Putamen (tissue), 1 donor: Measurements from ENCODE around the gene NEK1.
A peak's percentile ranks its signal among the peaks of the same experiment; 100 is the strongest.
"Not testable (repeated sequence)": the region's sequence is repeated elsewhere in the genome, so short reads cannot be mapped to it uniquely, and the experiment has no call there.

Experiments
- DNase-seq: peaks from one replicate; pipeline ENCODE4 v3.0.0-alpha.2; 2016; ENCODE audit warnings: low spot score

NEK1 gene

DNA sequence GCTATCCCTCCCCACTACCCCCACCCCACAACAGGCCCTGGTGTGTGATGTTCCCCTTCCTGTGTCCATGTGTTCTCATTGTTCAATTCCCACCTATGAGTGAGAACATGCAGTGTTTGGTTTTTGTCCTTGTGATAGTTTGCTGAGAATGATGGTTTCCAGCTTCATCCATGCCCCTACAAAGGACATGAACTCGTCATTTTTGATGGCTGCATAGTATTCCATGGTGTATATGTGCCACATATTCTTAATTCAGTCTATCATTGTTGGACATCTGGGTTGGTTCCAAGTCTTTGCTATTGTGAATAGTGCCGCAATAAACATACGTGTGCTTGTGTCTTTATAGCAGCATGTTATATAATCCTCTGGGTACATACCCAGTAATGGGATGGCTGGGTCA lies 118.1 kb downstream of the NEK1 start:
- not testable (repeated sequence) for DNase-seq

DNA sequence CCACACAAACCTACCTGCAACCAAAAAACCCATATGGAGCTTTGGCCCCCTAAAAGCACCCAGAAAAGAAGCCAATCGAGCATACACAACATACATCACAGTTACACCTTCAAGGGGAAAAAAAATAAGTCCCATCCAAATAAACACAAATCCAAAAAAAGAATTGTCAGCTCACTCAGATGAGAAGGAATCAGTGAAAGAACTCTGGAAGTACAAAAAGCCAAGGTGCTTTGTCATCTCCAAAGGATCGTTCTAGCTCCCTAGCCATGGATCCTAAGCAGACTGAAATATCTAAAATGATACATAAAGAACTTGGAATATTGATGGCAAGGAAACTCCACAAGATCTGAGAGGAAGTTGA lies 119.2 kb downstream of the NEK1 start:
- no peak for DNase-seq

DNA sequence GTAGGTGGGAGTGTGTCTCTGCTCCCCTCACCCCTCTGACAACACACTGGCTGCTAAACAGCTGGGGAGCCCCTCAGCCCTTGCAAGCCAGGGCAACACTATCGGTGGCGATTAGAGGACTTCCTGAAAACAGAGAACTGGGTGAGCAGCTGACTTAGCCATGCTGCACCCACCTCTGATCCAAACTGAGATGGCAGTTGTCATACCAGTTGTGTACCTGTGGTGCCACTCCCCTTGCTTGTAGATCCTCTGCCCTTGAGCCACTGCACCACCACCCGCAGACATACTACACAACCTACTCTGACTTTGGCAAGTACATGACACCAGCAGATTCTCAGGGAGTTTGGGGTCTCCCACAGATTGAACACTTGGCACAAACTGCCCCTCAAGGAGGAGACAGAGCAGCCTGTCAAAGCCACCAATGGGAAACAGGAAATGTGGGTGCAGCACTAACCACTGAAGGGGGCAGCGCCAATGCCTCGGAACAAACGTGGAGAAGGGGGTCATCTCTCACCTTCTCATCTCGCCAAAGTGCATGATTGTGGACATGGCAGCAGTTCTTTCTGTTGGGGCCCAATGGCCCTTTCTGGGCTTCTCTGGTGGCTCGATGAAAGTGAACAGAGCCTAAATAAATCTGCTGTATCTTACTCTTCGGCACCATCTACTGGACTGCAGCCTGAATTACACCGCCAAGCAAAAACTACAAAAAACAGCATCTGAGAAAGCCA lies 119.8 kb downstream of the NEK1 start:
- no peak for DNase-seq

DNA sequence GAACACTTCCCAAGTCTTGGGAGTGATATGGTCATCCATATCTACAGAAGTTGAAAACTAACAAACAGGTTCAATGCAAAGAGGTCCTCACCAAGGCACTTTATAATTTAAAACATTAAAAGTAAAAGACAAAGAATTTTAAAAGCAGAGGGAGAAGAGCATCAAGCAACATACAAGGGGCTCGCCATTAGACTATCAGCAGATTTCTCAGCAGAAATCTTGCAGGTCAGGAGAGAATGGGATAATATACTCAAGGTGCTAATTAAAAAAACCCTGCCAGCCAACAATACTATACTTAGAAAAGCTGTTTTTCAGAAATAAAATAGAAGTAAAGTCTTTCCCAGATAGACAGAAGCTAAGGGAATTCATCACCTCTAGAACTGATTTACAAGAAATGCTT lies 121.2 kb downstream of the NEK1 start:
- no peak for DNase-seq

DNA sequence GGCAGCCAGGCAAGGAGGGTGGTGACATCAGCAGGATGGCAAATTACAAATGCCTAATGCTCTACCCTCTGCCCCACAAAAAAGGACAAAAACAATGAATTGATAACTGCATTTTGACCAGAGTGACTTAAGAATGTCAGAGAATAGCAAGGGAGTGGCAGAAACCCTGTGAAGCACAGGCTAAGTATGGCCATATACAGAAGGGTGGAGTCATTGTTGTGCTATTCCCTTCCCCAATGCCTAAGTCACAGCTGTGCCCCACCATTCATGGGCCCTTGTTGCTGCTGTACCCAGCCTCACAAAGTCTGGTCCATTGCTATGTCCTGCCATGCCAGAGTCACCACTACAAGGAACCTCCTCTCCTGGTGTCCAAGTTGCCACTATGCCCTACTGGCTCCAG lies 123.1 kb downstream of the NEK1 start:
- DNase-seq, result no peak

DNA sequence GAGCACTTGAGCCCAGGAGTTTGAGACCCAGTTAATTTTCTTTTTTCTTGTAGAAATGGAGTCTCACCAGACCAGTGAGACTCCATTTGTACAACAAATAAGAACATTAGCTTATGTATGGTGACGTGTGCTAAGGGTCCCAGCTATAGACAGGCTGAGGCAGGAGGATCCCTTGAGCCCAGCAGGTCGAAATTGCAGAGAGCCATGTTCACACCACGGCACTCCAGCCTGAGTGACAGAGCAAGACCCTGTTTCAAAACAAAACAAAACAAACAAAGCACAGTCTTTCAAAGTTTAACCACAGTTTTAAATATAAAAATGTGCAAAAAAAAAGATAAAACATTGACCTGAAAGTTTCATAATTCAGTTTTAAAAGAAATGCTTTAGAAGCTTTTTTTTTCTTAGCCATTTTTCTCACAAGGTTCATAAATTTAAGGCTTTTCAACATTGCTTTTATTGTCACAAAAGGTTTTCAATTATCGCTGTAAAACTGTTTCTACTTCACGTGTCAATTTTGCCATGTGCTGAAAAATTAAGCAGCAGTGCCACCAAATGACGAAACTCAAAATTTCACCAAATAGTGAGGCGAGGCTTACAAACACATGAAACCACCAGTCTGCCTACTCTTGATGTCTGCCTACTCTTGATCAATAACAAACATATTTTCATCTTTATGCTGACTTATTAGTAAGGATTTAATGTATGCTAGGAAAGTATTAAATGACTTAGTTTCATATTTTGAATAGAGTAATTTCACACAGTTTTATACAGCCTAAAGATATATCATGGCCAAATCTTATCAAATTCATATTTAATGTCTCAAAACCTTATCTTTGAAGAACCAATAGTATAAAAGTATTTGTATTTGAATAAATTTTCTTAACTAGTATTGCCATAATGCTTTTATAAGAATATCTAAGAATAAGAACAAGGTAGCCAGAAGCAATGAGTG lies 126.3 kb downstream of the NEK1 start:
- DNase-seq, result peak; percentile 77

DNA sequence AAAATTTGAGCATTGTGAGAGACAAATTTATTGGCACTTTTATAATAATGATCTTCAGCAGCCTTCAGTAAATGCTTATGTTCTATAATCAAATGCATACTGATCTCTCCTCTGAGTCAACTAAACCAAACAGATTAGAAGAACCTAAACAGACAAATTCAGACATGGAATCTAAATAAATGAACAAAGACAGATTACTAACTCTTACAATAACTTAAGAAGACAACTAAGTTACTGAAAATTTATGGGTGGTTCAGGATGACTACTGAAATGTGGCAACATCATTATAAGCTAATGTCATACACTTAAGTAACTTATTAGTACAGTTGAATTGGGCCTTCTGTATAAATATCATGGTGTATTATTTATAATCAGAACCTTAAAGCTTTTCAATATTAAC lies 127.3 kb downstream of the NEK1 start:
- no peak for DNase-seq

DNA sequence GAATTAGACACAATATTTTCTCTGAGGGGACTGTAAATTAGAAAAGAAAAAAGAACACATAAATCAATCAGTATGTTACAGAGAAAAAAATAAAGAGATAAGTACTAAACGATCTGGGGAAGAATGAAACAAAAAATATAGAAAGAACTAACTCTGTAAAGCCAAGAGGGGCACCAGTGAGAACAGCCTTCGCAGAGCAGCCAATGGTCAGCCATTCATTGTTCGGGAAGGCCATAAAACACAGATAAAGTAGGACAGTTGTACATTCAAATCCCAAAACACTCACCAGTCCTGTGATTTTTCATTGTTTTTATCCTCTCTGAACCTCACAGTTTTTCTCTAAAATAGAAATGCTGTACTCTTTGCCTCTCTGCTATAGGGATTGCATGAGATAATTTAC lies 127.9 kb downstream of the NEK1 start:
- no peak for DNase-seq

DNA sequence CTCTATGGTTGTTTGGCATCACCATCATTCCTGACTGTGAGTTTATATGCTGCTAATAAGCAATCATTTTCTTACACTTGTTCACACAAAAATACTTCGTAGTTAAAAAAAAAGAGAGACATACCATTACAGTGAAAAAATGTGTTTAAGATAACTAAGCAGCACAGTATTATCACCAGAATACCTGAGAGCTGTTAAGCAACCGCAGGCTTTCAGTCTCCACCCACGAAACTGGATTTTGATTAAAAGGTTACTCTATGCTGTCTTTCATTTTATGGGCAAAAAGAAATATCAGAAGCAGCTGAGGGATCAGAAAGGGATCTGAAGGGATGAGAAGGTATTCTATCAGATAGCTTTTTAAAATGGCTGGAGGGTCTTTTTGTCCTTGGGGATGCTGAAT lies 148.3 kb downstream of the NEK1 start:
- DNase-seq, result peak; percentile 30

DNA sequence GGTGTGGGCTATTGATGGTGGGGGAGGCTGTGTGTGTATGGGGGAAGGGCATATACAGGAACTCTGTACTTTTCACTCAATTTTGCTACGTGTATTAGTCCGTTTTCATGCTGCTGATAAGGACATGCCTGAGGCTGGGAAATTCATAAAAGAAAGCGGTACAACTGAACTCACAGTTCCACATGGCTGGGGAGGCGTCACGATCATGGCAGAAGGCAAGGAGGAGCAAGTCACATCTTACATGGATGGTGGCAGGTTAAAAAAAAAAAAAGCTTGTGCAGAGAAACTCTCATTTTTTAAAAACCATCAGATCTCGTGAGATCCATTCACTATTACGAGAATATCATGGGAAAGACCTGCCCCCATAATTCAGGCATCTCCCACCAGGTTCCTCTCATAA lies 152.3 kb downstream of the NEK1 start:
- DNase-seq, result no peak

DNA sequence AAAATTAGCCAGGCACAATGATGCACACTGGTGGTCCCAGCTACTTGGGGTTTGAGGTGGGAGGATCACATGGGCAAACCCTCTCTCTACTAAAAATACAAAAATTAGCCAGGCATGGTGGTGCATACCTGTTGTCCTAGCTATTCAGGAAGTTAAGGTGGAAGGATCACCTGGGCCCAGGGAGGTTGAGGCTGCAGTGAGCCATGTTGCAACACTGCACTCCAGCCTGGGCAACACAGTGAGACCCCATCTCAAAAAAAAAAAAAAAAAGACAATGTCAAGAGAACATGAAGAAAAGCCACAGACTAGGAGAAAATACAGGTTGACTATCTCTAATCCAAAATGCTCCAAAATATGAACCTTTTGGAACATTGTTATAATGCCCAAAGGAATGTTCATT lies 153.8 kb downstream of the NEK1 start:
- no peak for DNase-seq

DNA sequence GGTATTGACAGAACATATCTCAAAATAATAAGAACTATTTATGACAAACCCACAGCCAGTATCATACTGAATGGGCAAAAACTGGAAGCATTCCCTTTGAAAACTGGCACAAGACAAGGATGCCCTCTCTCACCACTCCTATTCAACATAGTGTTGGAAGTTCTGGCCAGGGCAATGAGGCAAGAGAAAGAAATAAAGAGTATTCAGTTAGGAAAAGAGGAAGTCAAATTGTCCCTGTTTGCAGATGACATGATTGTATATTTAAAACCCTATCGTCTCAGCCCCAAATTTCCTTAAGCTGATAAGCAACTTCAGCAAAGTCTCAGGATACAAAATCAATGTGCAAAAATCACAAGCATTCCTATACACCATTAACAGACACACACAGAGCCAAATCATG lies 159.7 kb downstream of the NEK1 start:
- DNase-seq, result not testable (repeated sequence)

DNA sequence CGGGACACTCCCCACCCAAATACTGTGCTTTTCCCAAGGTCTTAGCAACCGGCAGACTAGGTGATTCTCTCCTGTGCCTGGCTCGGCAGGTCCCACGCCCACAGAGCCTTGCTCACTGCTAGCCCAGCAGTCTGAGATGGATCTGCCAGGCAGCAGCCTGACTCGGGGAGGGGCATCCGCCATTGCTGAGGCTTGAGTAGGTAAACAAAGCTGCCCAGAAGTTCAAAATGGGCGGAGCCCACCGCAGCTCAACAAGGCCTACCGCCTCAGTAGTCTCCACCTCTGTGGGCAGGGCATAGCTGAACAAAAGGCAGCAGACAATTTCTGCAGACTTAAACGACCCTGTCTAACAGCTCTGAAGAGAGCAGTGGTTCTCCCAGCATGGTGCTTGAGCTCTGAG lies 163.4 kb downstream of the NEK1 start:
- DNase-seq, result not testable (repeated sequence)

DNA sequence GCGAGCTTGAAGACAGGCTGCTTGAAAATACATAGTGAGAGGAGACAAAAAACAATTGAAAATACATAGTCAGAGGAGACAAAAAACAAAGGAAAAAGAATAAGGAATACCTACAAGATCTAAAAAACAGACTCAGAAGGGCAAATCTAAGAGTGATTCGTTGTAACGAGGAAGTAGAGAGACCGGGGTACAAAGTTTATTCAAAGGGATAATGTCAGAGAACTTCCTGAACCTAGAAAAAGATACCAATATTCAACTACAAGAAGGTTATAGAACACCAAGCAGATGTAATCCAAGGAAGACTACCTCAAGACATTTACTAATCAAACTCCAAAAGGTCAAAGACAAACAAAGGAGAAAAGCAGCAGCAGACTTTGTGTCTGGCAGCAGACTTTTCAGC lies 165.6 kb downstream of the NEK1 start:
- DNase-seq, result no peak

DNA sequence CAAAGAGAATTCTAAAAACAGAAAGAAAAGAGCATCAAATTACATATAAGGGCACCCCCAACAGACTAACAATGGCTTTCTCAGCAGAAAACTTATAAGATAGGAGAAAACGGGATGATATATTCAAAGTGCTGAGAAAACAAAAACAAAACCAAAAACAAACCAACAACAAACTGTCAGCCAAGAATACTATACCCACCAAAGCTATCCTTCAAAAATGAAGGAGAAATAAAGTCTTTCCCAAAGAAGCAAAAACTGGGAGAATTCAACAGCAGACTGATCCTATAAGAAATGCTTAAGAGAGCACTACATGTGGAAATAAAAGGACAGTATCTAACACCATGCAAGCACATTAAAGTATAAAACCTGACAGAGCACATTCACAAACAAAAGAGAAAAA lies 168.6 kb downstream of the NEK1 start:
- no peak for DNase-seq

DNA sequence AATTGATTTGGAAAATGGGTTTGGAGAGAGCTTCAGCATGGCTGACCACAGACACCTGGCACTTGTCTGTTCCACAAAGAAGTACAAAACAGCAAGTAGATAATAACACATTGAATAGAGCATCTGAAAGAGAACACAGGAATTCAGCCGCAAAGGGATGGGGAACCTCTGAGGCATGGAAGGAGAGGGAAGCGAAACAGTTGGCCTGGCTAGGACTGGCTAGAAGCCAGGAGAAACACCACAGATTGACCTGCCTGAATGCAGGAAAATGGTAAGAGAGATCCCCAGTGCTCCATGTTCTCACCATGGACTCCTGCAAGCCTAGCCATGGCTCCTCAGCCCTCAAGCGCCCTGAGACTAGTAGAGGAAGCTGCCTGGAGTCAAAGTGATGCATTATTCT lies 171.9 kb downstream of the NEK1 start:
- no peak for DNase-seq

DNA sequence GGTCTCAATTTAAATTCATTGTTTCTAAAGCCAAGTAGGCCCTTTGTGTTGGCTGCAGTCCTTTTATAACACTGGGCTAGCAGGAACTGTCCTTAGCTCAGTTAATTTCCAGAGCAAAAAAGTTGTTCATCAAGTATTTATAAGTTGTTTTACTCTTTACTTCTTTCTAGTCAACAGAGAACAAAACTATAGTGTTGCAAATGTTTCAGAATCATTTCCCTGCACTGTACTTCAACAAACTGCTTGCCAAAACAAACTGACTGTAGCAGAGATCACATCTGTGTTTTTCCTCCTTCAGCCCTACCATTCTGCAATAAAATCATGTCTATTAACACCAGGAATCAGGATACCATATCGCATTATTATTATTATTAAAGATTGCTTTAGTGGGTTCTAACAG lies 173.1 kb downstream of the NEK1 start:
- DNase-seq, result no peak

DNA sequence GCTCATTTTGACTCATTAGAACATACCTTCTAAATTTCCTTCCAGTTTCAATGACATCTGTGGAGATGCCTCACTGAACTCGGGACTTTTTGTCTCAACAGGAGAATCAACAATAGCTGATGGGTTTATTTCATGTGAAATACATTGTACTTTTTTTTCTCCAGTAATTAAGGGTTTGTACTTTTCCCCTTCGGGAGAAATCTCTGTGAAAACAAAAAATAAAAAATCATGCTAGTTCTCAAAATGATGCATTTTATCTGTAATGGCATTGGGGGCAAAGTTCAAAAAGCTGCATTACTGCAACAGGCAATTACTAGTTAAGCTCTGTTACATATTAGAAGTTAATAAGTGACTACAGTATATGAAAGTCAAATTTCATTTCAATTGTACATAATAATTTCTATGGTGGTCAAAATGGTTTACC lies 174.3 kb downstream of the NEK1 start:
- DNase-seq, result no peak

DNA sequence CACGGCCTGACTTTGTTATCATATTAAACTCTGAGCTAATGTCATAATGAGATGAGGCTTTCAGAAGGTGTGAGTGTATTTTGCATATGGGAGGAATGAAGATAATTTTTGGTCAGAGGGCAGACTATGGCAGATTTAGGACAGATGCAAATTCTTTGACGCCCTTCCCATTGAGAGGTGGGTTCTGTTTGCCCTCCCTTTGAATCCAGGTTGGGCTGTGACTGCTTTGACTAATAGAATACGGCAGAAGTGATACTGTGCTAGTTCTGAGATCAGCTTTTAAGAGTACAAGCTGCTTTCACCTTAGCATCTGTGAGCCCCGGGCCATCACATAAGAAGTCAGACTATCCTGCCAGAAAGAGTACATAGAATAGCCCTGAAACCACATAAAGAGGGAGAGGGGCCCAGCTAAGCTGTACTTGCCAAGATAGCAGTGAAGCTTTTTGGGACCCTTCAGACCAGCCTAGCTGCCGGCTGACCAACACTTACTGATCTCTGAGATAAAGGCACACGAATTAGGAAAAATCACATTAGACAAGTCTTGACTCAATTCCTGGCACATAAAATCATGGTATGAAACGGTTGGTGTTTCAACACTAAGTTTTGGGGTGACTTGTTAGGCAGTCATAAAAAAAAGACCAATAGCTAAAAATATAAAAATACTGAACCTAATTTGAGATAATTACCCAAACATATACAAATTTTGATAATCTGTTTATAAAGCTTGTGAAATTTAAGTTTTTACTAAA lies 174.9 kb downstream of the NEK1 start:
- DNase-seq, result no peak

DNA sequence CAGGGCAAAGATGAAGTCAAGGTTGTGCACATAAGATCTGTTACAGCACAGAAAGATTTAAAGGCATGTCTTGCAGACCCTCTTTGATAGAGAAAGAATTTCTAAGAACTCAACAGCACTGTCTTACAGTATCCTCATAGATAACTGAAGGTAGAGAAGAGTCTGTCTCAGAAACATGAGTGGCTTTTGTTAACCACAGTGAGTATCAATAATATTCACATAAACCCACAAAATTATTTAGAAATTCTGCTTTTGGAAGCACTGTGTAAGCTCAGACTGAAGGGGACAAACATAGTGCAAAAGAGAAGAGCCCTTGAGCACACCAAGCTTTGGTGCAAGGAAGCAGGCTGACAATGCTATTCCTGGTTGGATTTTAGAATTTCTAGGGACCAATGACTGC lies 175.6 kb downstream of the NEK1 start:
- no peak for DNase-seq

DNA sequence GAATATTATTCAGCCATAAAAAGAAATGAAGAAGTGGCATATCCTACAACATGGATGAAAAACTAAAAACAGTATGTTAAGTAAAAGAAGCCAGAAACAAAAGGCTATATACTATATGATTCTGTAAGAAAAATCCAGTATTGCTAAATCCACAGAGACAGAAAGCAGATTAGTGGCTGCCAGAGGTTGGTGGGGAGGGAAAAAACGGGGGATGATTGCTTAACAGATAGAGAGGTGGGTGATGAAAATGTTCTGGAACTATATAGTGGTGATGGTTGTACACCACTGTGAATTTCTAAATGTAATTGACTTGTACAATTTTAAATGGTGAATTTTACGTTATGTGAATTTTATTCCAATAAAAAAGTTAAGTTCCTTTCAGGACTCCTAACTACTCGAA lies 184.0 kb downstream of the NEK1 start:
- DNase-seq, result no peak

DNA sequence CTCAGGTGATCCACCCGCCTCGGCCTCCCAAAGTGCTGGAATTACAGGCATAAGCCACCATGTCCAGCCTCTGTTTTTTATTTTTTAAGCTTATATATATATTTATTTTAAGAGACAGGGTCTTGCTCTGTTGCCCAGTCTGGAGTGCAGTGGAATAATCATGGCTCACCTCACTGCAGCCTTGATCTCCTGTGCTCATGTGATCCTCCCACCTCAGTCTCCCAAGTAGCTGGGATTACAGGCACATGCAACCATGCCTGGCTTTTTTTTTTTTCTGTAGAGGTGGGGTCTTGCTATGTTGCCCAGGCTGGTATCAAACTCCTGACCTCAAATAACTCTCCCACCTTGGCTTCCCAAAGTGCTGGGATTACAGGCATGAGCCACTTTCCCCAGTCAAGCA lies 184.7 kb downstream of the NEK1 start:
- DNase-seq, result not testable (repeated sequence)

DNA sequence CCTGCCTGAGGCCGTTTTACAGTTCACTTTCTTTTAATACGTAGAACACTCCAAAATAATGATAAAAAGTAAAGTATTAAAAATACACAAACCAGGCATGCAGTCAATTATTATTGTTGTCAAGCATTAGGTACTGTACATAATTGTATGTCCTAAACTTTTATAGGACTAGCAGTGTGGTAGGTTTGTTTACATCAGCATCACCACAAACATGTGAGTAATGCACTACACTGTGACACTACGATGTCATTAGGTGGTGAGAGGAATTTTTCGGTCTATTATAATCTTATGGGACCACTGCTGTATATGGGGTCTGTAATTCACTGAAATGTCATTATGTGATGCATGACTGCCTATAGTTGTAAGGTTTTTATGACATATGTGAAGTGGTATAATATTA lies 192.1 kb downstream of the NEK1 start:
- DNase-seq, result no peak
